Stimulated activated CD4-positive, alpha-beta T cell treated with anti-CD3 and anti-CD28 coated beads, Interleukin-4, amount 100 ng/mL, for 48 hours (primary cell): Measurements from ENCODE around the gene ADGRG2.
"Not testable (repeated sequence)": the region's sequence is repeated elsewhere in the genome, so short reads cannot be mapped to it uniquely, and the experiment has no call there.

ENCODE experiments used
- DNase-seq, 2 donors: peaks; one replicate each; pipeline ENCODE4 v3.0.0-alpha.2; 2020; ENCODE audit warnings: low read depth in 2 of 2

Gene ADGRG2

DNA sequence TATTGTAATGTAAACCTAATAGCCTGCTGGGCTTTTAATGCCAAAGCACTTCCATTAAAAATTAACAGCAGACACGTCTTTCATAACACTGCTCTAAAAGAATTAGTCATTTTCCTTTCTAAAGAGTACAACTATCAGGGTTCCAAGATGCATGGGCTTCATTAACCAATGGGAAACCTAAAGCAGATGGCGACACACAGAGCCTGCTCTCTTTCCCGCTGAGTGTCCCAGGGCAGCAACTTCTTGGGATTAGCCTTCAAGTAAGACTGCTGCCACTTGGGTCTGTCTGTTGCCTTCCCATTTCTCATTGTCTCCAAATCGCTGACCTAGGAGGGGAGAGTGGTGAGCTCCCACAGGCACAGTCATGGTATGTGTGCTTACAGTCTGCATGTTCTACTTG lies 124.4 kb downstream of the ADGRG2 start:
- no peak for DNase-seq

DNA sequence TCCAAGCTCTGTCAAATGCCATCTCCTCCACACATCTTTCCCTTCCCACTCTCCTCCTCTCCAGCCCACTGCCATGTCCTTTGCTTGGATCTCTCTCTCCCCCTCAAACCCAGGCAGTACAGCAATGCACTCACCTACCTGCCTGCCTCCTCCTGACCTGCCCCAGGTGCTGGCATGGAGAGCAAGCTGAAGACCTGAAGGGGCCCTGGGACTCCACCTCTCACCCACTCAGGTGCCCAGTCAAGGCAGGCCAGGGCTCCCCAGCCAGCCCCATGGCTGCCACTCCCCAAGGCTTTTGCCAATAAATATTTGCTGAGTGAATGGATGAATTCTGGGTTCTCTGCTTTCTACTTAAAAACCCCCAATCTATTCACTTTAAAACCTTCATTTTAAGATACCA lies 125.7 kb downstream of the ADGRG2 start:
- DNase-seq: no peak

DNA sequence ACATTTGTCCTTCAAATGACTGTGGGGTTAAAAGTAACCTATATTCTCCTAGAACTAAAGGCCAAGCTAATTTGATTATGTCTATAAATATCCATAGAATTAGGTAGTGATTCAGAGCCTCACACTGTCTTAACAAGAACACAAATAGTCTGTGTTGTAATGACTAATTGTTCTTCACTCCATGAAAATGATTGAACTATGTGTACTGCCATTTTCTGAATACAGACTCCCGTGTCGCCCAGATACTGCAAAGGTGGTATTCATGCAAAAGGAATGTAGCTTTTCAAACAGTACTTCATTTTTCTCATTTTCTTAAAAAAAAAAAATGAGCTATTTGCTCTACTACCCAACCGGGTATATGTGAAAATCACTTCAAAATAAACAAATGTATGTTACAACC lies 127.0 kb downstream of the ADGRG2 start:
- no peak for DNase-seq

DNA sequence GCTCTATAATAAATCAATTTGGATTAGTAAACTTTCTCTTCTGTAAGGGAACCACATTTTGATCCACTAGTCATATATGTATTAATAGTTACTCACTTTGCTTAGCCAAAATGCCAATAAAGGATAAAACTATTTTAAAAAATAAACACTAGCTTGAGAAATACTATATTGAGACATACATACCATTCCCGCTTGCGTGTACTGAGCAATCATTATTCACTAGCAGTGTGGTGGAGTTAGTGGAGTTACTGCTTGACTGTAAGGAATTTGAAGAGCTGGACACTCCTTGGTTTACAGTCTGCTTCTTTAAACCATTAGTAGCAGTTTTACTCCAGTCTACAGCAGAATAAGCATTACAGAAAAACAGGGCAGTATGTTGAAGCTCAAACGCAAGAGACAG lies 127.6 kb downstream of the ADGRG2 start:
- DNase-seq: no peak

DNA sequence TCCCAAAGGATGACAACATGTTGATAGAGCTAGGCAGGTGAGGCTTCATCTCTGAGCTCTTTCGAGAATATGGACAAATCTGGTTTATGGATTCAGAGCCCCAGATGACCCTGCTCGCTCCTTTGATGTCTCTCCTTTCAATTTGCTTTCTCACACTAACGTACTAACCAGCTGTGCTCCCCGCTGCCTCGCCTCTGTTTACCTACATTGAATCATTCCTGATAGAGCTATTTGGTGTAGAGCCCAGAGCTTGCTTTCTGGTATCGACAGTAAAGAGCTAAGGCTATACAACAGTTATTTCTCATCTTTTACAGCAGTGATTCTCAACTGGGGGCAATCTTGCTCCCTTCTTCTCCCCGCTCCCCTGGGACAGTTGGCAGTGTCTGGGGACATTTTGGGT lies 129.4 kb downstream of the ADGRG2 start:
- no peak for DNase-seq

DNA sequence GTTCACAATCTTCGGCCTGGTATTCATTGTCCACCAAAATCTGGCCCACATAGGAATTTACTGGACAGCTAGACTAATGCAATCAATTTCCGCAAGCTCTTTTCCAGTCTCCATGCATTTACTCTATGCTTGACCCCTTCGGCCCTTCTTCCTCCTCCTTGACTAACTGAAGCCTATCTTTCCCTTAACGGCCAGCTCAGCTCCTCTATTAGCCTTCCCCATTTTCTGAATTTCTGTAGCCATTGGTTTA lies 137.2 kb downstream of the ADGRG2 start:
- DNase-seq: no peak

DNA sequence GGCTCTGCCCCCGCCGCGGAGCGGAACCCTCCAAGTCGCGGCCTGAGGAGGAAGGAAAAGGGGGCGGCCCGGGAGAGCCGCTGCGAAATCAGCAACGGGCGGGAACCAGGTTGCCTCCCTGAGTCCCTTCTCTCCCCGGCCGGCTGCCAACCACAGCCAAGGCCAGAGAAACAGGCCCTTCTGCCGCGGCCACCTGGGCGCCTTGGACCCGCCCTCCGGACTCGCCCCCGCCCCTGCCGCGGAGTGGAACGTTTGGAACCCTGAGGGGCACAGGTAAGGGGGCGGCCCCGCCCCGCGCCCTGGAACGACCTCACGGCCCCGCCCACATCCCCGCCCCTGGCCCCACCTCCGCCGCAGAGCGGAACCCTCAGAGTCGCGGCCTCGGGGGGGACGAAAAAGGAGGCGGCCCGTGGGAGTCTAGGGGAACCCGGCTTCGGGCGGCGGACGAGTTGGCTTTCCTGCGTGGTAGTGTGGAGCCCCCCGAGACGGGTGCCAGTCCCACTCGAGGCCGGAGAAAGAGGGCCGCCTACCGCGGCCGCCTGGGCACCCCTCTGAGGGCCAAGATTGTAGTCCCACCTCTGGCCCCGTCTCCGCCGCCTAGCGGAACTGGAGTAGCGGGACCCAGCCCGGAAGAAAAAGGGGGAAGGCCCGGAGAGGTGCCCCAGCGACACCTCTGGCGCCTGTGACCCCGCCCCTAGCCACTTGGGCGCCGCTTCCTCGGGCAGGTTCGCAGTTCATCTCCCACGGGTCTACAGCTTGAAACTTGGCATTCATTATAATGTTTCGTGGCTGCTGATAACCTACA lies 137.7 kb downstream of the ADGRG2 start:
- peak; percentile 78 to 79 for DNase-seq

DNA sequence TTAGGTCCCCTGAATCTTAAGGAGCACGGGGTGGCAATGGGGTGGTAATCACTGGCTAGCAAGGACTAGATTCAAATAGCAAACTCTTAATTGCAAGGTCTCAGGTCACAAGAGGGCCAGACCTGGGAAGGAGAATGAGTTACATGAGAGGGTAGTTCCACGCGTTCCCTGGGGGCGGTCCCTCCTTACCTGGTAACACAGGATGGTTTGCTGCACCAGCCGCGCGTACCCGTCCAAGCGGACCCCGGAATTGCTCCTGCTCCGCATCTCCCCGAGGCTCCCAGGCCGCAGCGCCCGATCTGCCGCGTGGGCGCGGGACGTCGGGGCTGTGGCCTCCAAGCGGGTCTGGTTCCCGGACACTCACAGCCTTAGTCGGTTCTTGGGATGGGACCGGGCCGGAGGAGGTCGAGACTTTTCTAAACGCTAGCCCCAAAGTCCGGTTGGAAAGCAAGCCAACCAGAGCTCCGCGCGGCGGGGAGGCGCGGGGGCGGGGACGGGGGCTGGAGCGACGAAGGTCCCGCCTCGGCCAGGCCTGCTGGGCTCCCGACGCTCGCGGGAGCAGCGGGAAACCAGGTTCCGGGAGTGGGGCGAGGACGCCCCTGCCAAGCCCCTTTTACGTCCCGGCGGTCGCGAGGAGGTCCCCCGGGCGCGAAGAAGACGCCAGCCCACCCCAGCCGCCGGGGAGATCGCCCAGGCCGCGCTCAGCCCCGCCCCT lies 138.4 kb downstream of the ADGRG2 start, which contains the start of gene PHKA2:
Gene PHKA2 (minus strand): TSS at position 449 of the 715 bp plus-strand sequence. CDS start 182 bp downstream, at position 267.
- peak; percentile 21 to 30 for DNase-seq

DNA sequence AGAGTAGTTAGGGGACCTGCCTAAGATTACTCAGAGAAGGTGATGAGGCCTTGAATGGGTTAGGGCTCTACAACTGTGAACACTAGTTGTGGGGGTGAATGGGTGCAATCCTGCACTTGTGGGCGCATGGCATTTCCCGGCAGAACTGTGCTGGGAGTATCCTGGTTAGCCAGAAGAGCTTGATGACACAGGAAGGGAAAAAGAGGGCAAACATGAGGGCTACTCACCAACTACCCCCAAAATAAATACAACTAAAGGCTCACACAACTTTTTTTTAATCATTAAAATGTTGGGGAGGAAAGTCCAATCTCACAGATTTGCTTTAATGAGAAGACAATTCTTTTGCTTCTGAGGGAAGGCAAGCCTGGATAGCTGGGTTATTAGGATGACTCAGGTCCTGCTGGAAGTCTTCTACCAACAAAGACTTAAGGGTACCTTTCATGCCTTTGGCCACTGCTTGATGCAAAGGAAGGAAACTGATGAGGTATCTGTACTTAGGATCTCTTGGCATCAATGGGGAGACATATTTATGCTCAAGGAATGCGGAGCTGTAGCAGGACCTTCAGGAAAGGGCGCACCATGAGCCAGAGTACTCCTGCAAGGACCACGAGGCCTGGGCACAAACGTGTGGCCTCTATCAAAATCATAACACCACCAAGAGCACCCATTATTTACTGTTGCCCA lies 141.0 kb downstream of the ADGRG2 start:
- no peak for DNase-seq

DNA sequence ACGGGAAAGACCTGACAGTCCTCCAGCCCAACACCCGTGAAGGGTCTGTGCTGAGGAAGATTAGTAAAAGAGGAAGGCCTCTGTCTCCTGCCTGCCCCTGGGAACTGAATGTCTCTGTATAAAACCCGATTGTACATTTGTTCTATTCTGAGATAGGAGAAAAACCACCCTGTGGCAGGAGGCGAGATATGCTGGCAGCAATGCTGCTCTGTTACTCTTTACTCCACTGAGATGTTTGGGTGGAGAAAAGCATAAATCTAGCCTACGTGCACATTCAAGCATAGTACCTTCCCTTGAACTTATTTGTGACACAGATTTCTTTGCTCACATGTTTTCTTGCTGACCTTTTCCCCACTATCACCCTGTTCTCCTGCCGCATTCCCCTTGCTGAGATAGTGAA lies 142.0 kb downstream of the ADGRG2 start:
- not testable (repeated sequence) for DNase-seq

DNA sequence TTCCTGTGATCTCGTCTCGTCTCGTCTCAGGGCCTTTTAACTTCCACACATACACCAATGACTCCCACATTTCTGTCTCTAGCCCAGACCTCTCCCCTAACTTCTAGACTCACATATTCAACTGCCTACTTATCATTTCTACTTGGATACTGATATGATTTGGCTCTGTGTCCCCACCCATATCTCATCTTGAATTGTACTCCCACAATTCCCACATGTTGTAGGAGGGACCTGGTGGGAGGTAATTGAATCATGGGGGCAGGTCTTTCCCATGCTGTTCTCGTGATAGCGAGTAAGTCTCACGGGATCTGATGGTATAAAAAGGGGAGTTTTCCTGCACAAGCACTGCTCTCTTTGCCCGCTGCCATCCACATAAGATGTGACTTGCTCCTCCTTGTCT lies 147.3 kb downstream of the ADGRG2 start:
- no peak for DNase-seq

DNA sequence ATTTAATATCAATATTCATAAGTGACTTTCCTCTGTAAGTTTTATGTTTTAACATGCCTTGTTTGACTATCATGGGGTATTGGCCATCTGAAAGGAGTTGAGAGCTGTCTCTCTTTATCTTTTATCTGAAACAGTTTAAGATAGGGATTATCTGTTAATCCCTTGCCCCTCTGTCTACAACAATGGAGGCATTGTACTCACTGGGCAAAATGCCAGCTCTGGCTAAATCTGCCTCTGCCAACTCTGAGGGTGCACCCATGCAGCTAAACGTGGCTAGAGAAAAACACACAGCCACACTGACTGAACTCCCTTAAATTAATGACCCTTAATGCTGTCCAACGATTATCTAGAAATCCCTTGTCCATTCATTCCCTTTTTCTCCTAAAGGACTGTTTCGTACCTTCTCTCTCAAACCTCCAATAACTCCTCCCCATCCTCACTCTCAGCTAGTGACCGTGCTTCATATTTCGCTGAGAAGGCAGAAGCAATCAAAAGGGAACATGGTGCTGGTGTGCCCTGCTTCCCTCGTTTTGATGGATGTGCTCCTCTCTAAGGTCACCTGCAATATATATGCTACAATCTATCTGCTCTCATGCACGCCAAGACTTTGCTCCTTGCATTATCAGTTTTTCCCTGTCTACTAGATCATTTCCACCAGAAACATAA lies 148.6 kb downstream of the ADGRG2 start:
- DNase-seq: no peak

DNA sequence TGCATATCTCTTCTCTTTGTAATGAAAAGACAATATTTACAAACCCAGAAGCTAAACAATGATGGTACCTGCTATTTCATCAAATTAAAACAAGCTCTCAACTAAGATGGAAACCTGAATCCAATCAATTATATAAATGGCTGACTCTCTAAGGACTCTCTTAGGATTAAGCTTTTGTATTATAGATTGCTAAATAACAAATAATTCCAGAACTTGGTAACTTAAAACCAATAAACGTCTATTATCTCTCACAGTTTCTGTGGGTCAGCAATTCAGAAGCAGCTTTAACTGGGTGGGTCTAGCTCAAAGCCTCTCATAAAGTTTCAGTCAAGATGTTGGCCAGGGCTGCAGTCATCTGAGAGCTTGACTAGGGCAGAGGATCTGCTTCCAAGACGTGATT lies 150.8 kb downstream of the ADGRG2 start:
- DNase-seq: no peak

DNA sequence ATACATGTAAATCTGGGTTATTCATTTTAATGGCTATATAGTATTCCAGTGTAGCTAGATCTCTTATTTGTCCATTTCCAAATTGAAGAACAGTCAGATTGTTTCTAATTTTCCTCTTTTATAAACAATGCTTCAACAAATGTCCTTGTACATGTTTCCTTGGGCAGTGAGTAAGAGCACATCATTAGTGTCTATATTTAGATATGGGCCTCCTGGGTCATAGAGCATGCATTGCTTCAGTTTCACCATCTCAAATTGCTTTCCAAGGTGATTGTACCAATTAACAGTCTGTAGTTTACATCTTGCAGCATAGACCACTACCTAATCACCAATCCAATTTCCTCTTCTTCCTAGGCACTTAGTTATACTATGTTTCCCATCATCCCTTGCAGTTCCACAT lies 151.8 kb downstream of the ADGRG2 start:
- no peak for DNase-seq

DNA sequence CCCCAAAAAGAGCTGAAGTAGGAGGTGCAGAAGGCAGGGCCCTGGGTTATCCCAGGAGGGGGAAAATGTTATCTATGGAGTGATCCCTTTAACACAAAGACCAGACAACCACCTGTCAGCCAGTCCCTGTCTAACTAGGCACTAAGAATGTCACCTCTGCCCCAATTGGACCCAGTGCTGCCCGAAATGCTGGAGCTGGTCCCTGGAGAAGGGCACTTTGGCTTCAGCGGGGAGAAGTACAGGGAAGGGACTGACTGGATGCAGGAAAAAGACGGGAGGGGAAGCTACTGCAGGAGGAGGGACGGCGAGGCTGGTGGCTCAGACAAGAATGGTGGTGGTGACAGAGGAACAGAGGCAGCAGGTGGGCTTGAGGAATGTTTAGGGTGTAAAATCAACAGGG lies 155.6 kb downstream of the ADGRG2 start:
- DNase-seq: no peak

DNA sequence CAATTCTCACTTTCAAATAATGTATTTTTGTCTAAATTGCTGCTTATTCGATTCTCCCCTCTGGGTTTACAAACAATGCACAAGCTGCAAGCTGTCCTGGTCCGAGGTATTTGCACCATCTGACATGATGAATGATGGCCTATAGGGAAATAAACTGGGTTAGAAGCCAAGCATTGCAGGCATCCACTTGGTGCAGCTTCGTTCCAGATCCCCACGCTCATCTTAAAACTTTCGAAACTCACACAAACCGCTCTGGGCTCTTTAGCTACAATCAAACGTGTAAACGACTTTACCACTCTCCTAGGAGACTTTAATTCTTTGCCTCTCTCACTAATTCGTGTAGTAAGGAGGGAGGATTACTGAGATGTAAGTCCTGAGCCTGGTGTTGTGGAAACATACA lies 157.4 kb downstream of the ADGRG2 start:
- no peak for DNase-seq

DNA sequence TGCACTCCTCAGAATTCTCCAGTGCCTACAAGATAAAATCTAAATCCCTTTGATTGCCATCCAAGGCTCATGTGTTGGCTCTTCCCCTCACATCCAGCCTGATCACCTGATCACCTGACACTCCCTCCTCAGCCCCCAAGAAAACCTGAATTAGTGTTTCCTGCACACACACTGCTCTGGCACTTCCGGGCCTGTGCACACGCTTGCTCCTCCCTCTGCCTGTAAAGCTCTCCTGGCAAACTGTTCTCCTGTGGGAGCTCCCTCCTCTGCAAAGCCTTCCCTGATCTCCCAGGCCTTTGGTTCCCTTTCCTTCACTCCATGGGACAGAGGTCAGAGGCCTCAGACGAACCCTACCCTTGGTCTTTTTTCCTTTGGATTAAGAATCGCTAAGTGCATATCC lies 158.2 kb downstream of the ADGRG2 start:
- no peak for DNase-seq

DNA sequence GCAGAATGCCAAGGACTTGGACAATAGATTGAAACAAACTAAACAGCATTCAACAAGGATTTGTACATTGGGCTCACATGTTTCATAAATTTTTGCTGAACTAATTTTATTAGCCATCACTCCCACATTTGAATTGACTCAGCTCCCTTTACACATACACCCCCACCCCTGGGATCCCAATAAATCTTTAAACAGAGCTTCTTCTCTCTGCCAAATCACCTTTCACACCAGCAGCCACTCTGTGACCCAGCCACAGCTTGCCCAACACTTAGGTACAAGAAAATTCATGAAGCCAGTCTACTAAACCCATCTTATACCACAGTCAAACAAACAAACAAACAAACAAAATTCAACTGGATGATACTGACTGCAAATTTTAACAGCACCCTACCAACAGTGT lies 159.9 kb downstream of the ADGRG2 start:
- no peak for DNase-seq

DNA sequence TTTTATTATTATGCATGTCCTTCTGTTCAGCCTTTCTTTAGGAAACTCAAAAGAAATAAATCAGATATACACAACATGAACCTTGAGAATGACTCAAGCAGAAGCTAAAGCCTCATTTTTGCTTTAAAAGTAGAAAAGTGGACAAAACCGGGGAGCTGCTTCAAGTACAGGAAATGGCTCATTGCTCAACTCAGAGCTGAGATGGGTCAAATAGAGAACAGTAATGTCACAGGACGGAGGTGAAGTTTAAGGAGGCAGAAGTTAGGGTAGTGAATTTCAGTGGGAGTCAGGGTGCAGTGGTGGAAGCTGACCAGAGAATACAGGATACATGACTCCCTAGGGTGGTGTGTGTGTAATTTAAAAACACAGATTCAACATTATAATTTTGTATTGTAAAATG lies 160.6 kb downstream of the ADGRG2 start:
- DNase-seq: no peak

DNA sequence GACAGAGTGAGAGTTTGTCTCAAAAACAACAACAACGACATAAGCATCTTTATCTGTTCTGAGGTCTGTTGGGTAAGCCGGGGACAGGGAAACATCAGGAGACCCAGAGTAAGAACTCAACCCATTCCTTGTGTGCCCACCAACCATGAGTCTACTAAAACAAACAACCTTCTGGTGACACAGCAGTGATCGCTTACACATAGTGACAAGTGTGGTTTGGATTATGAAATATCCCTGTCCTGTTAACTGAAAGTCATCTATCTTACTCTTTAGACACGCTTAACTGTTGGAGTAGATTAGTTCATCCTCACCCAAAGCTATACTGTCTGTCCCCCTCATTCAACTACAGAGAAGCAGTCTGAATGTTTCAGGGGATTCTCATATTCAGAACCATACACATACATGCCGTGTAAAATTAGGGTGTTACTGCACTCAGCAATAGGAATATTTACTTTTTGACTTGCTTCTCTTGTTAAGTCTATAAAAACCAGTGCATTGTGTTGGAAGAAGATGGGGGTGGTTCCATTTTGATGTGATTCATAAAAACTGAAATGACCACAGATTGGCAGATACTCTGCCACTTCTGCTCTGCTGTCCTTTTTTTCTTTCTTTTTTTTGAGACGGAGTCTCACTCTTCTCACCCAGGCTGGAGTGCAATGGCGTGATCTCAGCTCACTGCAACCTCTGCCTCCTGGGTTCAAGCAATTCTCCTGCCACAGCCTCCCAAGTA lies 165.8 kb downstream of the ADGRG2 start:
- DNase-seq: no peak

DNA sequence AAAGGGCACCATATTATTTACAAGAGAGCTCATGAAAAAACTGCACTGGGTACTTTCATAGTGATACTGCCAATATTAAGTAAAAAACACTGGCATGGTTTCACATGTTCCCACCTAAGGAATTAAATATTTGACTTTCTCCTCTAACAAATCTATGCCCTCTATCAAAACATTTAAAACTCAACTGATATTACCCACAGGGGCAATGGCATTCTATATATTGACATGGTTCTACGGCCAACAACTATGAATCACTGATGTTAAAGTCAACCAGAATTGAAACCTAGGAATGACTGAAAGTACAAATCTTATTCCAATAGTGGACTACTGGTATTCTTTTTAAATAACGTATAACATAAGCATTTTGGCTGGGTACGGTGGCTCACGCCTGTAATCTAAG lies 166.6 kb downstream of the ADGRG2 start:
- DNase-seq: no peak

DNA sequence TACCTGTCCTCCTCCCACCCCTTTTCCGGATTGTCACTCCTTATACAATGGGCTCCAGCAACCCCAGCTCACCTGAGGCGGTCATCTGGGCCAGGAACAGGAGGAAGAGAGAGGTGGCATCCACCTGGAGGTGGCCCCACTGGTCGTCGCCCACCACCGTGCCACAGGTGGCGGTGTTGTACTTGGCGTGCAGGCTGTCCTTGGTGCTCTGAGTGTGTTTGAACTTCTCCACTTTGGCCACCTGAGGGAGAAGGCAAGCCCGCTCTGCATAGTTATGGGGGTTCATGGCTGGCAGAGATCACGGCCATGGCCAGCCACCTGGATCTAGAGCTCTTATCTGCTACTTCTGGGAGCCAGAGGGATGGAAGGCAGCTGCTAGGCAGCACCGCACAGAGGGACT lies 171.2 kb downstream of the ADGRG2 start:
- no peak for DNase-seq
